SKM-1 treated with dmso at 0.1 percent for 144 hours (cell line): ENCODE measurements around the gene CAPN10.

Experiments used
- DNase-seq: peaks from one replicate; lab custom pipeline; 2025; ENCODE audit not compliant: unreplicated experiment; lab: John Stamatoyannopoulos, UW

The CAPN10 gene

GRCh38 chr2:240636563-240637115 lies 50.1 kb downstream of the CAPN10 start:
- no peak for DNase-seq

GRCh38 chr2:240637116-240637900 lies 50.8 kb downstream of the CAPN10 start:
- no peak for DNase-seq

- no peak for DNase-seq
These were observed 51.4 kb downstream of the CAPN10 start for GRCh38 chr2:240637901-240638345.

GRCh38 chr2:240638512-240639160 lies 52.1 kb downstream of the CAPN10 start:
- no peak for DNase-seq

GRCh38 chr2:240639566-240639965 lies 53.0 kb downstream of the CAPN10 start:
- no peak for DNase-seq

- peak; percentile 39 for DNase-seq
These were observed 54.4 kb downstream of the CAPN10 start for GRCh38 chr2:240640939-240641338.

GRCh38 chr2:240642061-240642805 lies 55.7 kb downstream of the CAPN10 start:
- DNase-seq, result no peak

GRCh38 chr2:240642806-240643092 lies 56.2 kb downstream of the CAPN10 start:
- no peak for DNase-seq

GRCh38 chr2:240643093-240643810 lies 56.7 kb downstream of the CAPN10 start:
- no peak for DNase-seq

- DNase-seq, result no peak
These were observed 57.2 kb downstream of the CAPN10 start for GRCh38 chr2:240643811-240644150.

- no peak for DNase-seq
These were observed 57.7 kb downstream of the CAPN10 start for GRCh38 chr2:240644171-240644651.

- DNase-seq, result no peak
These were observed 58.3 kb downstream of the CAPN10 start for GRCh38 chr2:240644859-240645301.

- no peak for DNase-seq
These were observed 58.8 kb downstream of the CAPN10 start for GRCh38 chr2:240645346-240645745.

- no peak for DNase-seq
These were observed 59.3 kb downstream of the CAPN10 start for GRCh38 chr2:240645801-240646175.

- peak; percentile 23 for DNase-seq
These were observed 59.8 kb downstream of the CAPN10 start for GRCh38 chr2:240646176-240646899.

- no peak for DNase-seq
These were observed 60.5 kb downstream of the CAPN10 start for GRCh38 chr2:240646900-240647502.

- no peak for DNase-seq
These were observed 61.1 kb downstream of the CAPN10 start for GRCh38 chr2:240647503-240648154.

GRCh38 chr2:240648155-240648649 lies 61.7 kb downstream of the CAPN10 start:
- DNase-seq, result no peak
